Heart left ventricle (tissue), 16 donors: ENCODE measurements around the gene RGP1. TPM values are rescaled to one million over a fixed set of nuclear protein-coding genes. Genes with fewer than 3 reads are reported as not detected.

Experiments
- ATAC-seq, 4 donors: fragments of 200-7000 bp; cut with Tn5 transposase; one replicate each; pipeline ENCODE4 v1.9.1; 2020 to 2022; ENCODE audit warnings: moderate library complexity in 4 of 4, mild to moderate bottlenecking in 3 of 4, moderate number of reproducible peaks in 1 of 4
- DNase-seq, 5 donors: peaks; one replicate each; pipeline ENCODE4 v3.0.0-alpha.2; 2020
- H3K27ac ChIP-seq, 12 donors: fragments of 200-600 bp; sonication (generic) in 4 of 12; one replicate each; pipeline versions ENCODE4 v1.5.0 to v1.8.0; 2016 to 2022; ENCODE audit warnings: mild to moderate bottlenecking in 2 of 12
- H3K27me3 ChIP-seq, 9 donors: fragments of 200-600 bp; sonication (generic) in 2 of 9; one replicate each; pipeline versions ENCODE4 v1.5.1 to v1.8.0; 2016 to 2022; ENCODE audit warnings: mild to moderate bottlenecking in 3 of 9
- H3K36me3 ChIP-seq, 9 donors: fragments of 200-600 bp; sonication (generic) in 2 of 9; one replicate each; pipeline versions ENCODE4 v1.5.0 to v1.8.0; 2018 to 2022; ENCODE audit warnings: mild to moderate bottlenecking in 2 of 9
- H3K4me1 ChIP-seq, 12 donors: fragments of 200-600 bp; sonication (generic) in 4 of 12; one replicate each; pipeline versions ENCODE4 v1.5.0 to v1.8.0; 2016 to 2022; ENCODE audit warnings: mild to moderate bottlenecking in 3 of 12
- H3K4me3 ChIP-seq, 12 donors: fragments of 200-600 bp; sonication (generic) in 4 of 12; one replicate each; pipeline versions ENCODE4 v1.5.0 to v1.8.0; 2017 to 2022; ENCODE audit warnings: mild to moderate bottlenecking in 9 of 12, moderate library complexity in 4 of 12
- H3K9me3 ChIP-seq, 12 donors: fragments of 200-600 bp; sonication (generic) in 4 of 12; one replicate each; pipeline versions ENCODE4 v1.5.0 to v1.8.0; 2016 to 2022; ENCODE audit warnings: mild to moderate bottlenecking in 1 of 12
- POLR2A ChIP-seq, 2 donors: fragments of 450-650 bp; IDR thresholded peaks; one replicate each; pipeline ENCODE4 v1.6.1; 2017; ENCODE audit warnings: antibody characterized with exemption in 2 of 2, mild to moderate bottlenecking in 2 of 2, moderate library complexity in 2 of 2
- WGBS, 4 donors: extraction: QIAGEN DNeasy Blood & Tissue Kit in 2 of 4; methylation state at CpG; one replicate each; pipeline versions ENCODE4 v1.1.5 to v1.1.7; 2013 to 2018; 5-methylcytosine and 5-hydroxymethylcytosine counted together
- intact Hi-C, 10 donors: fragments of 100-400 bp; cut with DNase I; formaldehyde crosslinking; loops; one replicate each; pipeline versions ENCODE4 v1.11.1 to v1.14.2; 2022
- polyA plus RNA-seq, 2 donors: library from polyadenylated mRNA; stranded (reverse); fragments of 200-250 nt; gene quantifications; one replicate each; pipeline ENCODE4 v1.2.3, GENCODE V29; 2013
- total RNA-seq, 9 donors: library from RNA; depleted of rRNA in 2 of 9; stranded (reverse); fragments of >200 nt in 2 of 9; fragmentation: NEBNext Ultra II Directional in 3 of 9; extraction: Animal tissue kit (Norgen Biotek cat#: 25700) in 3 of 9; gene quantifications; one replicate each; pipeline versions ENCODE4 v1.1.0 to v1.2.4, GENCODE V29; 2016 to 2023
- TF ChIP-seq, protein P1 (sequence below), 12 donors: fragments of 200-600 bp; sonication (generic) in 4 of 12; IDR thresholded peaks; one replicate each; pipeline versions ENCODE4 v1.5.0 to v1.8.0; 2018 to 2022; ENCODE audit warnings: antibody characterized with exemption in 12 of 12, mild to moderate bottlenecking in 5 of 12
- donor health status: ischemic (EF 13 %, LVEDD 7.1; RV severe dilation, severe dysfunction).
- donor health status: healthy with polysubstance abuse.
- donor health status: DM: no; HTN: yes; CAD: no.
- donor health status: DM: no; HTN: no; CAD: no.
- donor health status: ischemic (EF 25% LVEDD 6.9; RV normal size, moderate dysfunction).
- donor health status: ischemic (EF 25% LVEDD 5.7; RV mildly dilated, moderate dysfunction).
- donor health status: healthy.
- donor health status: DM: yes; HTN: yes; CAD: no.
- donor health status: ischemic (EF 35%, LVEDD 5.7; RV mildly dilated, moderate dysfunction).
- donor health status: nonischemic (EF 11% LVEDD 7.7; RV severe dilation, severe dysfunction).
- donor health status: DM: yes; HTN: yes; CAD: no.
- donor health status: PGD.
- donor health status: ischemic (EF 29% LVEDD 5.4; RV normal size, mild dysfunction).
- donor health status: nonischemic (EF 23%, LVEDD 6.1; RV moderate dilation, normal function).

The RGP1 gene
- total and polyA plus RNA-seq, 11 donors: 14.7 to 38.8 (median 30.7) TPM

DNA sequence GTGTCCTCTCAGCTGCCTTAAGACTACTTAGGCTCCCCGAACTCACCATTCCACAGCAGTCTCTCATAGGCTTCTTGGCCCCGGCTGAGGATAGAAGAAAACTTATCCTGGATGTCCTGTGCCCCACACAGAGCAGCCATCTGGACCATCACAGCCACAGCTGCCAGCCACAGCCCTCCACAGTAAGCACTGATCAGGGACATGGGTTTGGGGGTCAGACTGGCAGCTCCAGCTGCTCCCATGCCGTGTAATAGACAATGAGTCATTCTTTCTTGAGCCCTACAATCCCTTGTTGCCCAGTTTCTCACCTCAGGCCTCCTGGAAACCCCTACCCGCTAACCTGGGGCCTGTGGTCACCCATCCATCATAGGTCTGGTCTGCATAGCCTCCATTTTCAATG lies 10.9 kb upstream of the RGP1 start:
- Histone ChIP-seq H3K27ac (no peak overlapping the region), H3K27me3 (no peaks in the 10 kb centered on the region), H3K36me3 (peaks cover 0 to 96% (median 89%) of the 10 kb centered on the region in 9 donors), H3K9me3 (no peaks in the 10 kb centered on the region), H3K4me3 (no peak overlapping the region), H3K4me1 (peaks cover 3 to 31% (median 11%) of the 10 kb centered on the region in 12 donors)
- intact Hi-C loops: loop anchor here in 3 of 10 donors (5.0 kb wide), 3 partner anchors 89 to 626 kb away; partner anchors contain the start of genes FAM221B (in 1 of the 3) and TMEM8B (in 1 of the 3)
- 82 to 89% (median 84%) methylated on average over 4 of the region's 4 CpGs for WGBS, 4 donors
- no peak for DNase-seq
- ATAC-seq: no peak
- TF ChIP-seq, protein P1, sequence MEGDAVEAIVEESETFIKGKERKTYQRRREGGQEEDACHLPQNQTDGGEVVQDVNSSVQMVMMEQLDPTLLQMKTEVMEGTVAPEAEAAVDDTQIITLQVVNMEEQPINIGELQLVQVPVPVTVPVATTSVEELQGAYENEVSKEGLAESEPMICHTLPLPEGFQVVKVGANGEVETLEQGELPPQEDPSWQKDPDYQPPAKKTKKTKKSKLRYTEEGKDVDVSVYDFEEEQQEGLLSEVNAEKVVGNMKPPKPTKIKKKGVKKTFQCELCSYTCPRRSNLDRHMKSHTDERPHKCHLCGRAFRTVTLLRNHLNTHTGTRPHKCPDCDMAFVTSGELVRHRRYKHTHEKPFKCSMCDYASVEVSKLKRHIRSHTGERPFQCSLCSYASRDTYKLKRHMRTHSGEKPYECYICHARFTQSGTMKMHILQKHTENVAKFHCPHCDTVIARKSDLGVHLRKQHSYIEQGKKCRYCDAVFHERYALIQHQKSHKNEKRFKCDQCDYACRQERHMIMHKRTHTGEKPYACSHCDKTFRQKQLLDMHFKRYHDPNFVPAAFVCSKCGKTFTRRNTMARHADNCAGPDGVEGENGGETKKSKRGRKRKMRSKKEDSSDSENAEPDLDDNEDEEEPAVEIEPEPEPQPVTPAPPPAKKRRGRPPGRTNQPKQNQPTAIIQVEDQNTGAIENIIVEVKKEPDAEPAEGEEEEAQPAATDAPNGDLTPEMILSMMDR (IDR thresholded peaks at IDR 0.05): no peak
- no peak for TF ChIP-seq POLR2A (IDR thresholded peaks at IDR 0.05)

DNA sequence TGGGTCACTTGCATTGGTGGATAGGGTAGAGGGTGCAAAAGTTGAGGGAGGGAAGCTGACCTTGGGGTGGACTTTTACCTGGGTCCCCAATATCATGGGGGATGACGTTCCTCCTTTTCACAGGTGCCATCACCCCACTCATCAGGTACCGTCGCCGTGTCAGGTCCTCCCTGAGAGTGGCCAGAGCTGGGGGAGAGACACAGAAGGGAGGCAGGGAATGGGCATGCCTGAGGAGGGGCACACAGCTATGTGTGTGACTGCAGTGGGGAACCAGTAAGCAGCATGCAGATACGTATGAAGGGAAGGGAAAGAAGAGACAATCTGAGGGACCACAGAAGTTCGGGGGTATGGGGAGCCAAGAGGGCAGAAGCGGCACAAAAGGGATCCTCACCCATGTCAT lies 10.2 kb upstream of the RGP1 start:
- intact Hi-C loops: loop anchor here in 3 of 10 donors (5.0 kb wide), 3 partner anchors 88 to 627 kb away; partner anchors contain the start of genes FAM221B (in 1 of the 3) and TMEM8B (in 1 of the 3)
- H3K27me3 ChIP-seq: no peaks in the 10 kb centered on the region
- H3K9me3 ChIP-seq: no peaks in the 10 kb centered on the region
- ATAC-seq (no peak), DNase-seq (no peak)
- no peak overlapping the region for H3K27ac ChIP-seq
- TF ChIP-seq POLR2A (IDR thresholded peaks at IDR 0.05): no peak
- TF ChIP-seq, protein P1 (IDR thresholded peaks at IDR 0.05): no peak
- no peak overlapping the region for H3K4me3 ChIP-seq
- peaks cover 0 to 100% (median 97%) of the 10 kb centered on the region in 9 donors for H3K36me3 ChIP-seq
- peaks cover 0 to 27% (median 6%) of the 10 kb centered on the region in 12 donors for H3K4me1 ChIP-seq
- 84 to 88% (median 85%) methylated on average over 7 of the region's 7 CpGs for WGBS, 4 donors

DNA sequence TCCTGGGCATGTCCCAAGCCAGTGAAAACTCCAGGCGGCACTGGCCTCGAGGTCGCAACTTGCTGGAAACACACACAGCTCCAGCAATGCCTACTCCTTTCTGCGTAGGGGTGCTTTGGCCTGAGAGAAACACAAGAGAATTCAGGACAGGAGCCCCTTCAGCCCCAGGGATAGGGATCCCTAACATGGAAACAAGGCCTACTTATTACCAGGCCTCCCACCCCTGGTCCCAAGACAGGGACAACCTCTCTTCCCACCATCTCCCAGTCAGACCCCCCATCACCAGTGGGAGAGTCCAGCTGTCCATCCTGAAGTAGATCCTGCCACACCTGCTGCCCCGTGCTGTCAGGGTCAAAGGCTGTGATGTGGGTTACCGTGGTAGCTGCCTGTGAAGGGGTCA lies 8.8 kb upstream of the RGP1 start:
- no peaks in the 10 kb centered on the region for H3K9me3 ChIP-seq
- no peak overlapping the region for H3K27ac ChIP-seq
- WGBS, 4 donors: 87 to 92% (median 88%) methylated on average over 4 to 6 of the region's 6 CpGs
- no peak for ATAC-seq
- no peak overlapping the region for H3K4me3 ChIP-seq
- H3K27me3 ChIP-seq: no peaks in the 10 kb centered on the region
- no peak for TF ChIP-seq POLR2A (IDR thresholded peaks at IDR 0.05)
- TF ChIP-seq, protein P1 (IDR thresholded peaks at IDR 0.05): no peak
- intact Hi-C loops: no loop called here
- DNase-seq: no peak
- peaks cover 0 to 100% (median 98%) of the 10 kb centered on the region in 9 donors for H3K36me3 ChIP-seq
- peaks cover 0 to 34% (median 17%) of the 10 kb centered on the region in 12 donors for H3K4me1 ChIP-seq

DNA sequence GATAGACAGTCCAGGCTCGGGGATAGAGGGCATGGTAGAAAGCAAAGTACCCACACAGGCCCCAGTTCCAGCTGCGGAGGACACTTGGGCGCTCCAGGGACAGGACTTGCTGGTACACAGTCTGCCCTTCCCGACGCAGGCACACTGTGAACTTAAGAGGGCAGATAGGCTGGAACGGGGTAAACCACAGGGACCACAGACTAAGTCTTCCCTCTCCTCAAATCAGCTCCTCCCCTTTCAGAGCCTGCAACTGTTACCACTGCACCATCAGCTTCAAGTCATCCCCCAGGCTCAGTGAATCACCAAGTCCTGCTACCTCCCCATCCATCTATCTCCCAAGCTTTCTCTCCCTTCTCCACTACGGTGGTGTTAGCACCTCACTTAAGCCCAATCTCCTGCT lies 7.3 kb upstream of the RGP1 start:
- intact Hi-C loops: no loop called here
- Histone ChIP-seq H3K9me3 (no peaks in the 10 kb centered on the region), H3K27me3 (no peaks in the 10 kb centered on the region), H3K36me3 (peaks cover 0 to 93% (median 84%) of the 10 kb centered on the region in 9 donors), H3K27ac (no peak overlapping the region), H3K4me1 (peaks cover 0 to 39% (median 27%) of the 10 kb centered on the region in 12 donors), H3K4me3 (no peak overlapping the region)
- no peak for DNase-seq
- no peak for ATAC-seq
- TF ChIP-seq POLR2A (IDR thresholded peaks at IDR 0.05): no peak
- TF ChIP-seq, protein P1 (IDR thresholded peaks at IDR 0.05): no peak
- WGBS, 4 donors: 69 to 73% (median 71%) methylated on average over 7 of the region's 7 CpGs
